Endothelial cell of umbilical vein (primary cell): ENCODE data around the gene ZNF474. TPM values are rescaled to one million over a fixed set of nuclear protein-coding genes. Genes with fewer than 3 reads are reported as not detected.

Experiments
- BruUV-seq: library from RNA; stranded (reverse); fragments of 400-500 nt; replicated peaks from 2 replicates; lab custom pipeline; 2021; lab: Mats Ljungman, UMichigan
- CTCF ChIA-PET: fragments of 300-600, 350-600 bp; sonication (Branson Sonifier 250); formaldehyde crosslinking; loops from one replicate; lab custom pipeline; 2021; ENCODE audit warnings: antibody characterized with exemption, inconsistent platforms; lab: Charles Lee
- POLR2A ChIA-PET: fragments of 300-600, 350-600 bp; sonication (Branson Sonifier 250); formaldehyde crosslinking; loops from one replicate; lab custom pipeline; 2021; ENCODE audit warnings: antibody characterized with exemption, inconsistent platforms; lab: Charles Lee
- DNase-seq: peaks from one replicate; pipeline ENCODE4 v3.0.0-alpha.2; 2011; ENCODE audit warnings: low read depth, low spot score
- FAIRE-seq: peaks from 2 replicates; lab custom pipeline; 2011; peaks lifted over from hg19 to GRCh38; lab: Jason Lieb, UNC
- H2AFZ ChIP-seq: 2 replicates; pipeline ENCODE4 v1.6.0; 2012; ENCODE audit warnings: low read depth, low read length, control low read depth, inconsistent platforms
- H3K27ac ChIP-seq: 2 replicates; pipeline ENCODE4 v1.5.1; 2011; ENCODE audit warnings: low read depth, mild to moderate bottlenecking, control low read depth, low read length, moderate library complexity; ENCODE audit not compliant: insufficient read depth
- H3K27me3 ChIP-seq, 2 experiments: 2 replicates each; pipeline versions ENCODE4 v1.6.0 to v1.6.1; 2011; ENCODE audit warnings: low read length in 2 of 2, mixed read lengths in 1 of 2; ENCODE audit not compliant: control insufficient read depth in 2 of 2, insufficient read depth in 2 of 2
- H3K36me3 ChIP-seq, 2 experiments: 2 replicates in 1 of 2; 3 replicates in 1 of 2; pipeline ENCODE4 v1.5.1; 2011; ENCODE audit warnings: low read length in 2 of 2, mild to moderate bottlenecking in 1 of 2, moderate library complexity in 1 of 2; ENCODE audit not compliant: control insufficient read depth in 2 of 2, insufficient read depth in 2 of 2; ENCODE audit errors: extremely low read depth in 1 of 2
- H3K4me1 ChIP-seq: 3 replicates; pipeline ENCODE4 v1.5.1; 2011; ENCODE audit warnings: mild to moderate bottlenecking, low read length; ENCODE audit not compliant: control insufficient read depth, insufficient read depth; ENCODE audit errors: extremely low read depth
- H3K4me2 ChIP-seq: 2 replicates; pipeline ENCODE4 v1.6.1; 2011; ENCODE audit warnings: low read length, control low read depth, mixed read lengths; ENCODE audit not compliant: insufficient read depth
- H3K4me3 ChIP-seq, 3 experiments: fragments of 200-600 bp in 1 of 3; sonication (generic), shearing (Covaris generic) in 1 of 3; replicated peaks in 1 of 3; 2 replicates each; pipeline ENCODE4 v1.5.1; 2011 to 2016; ENCODE audit warnings: control low read depth in 3 of 3, low read length in 3 of 3, mild to moderate bottlenecking in 2 of 3, inconsistent platforms in 1 of 3, low read depth in 1 of 3, moderate library complexity in 1 of 3; ENCODE audit not compliant: insufficient read depth in 1 of 3
- H3K79me2 ChIP-seq: 2 replicates; pipeline ENCODE4 v1.6.0; 2012; ENCODE audit warnings: low read length, inconsistent platforms; ENCODE audit not compliant: control insufficient read depth, insufficient read depth
- H3K9ac ChIP-seq: replicated peaks from 2 replicates; pipeline ENCODE3; 2011; ENCODE audit warnings: low read length, control low read depth; ENCODE audit not compliant: insufficient read depth; ENCODE audit errors: extremely low read depth
- H3K9me1 ChIP-seq: replicated peaks from 3 replicates; pipeline ENCODE4 v1.6.0; 2011; ENCODE audit warnings: mild to moderate bottlenecking, low read length; ENCODE audit not compliant: control insufficient read depth, insufficient read depth; ENCODE audit errors: extremely low read depth
- H3K9me3 ChIP-seq: replicated peaks from 2 replicates; pipeline ENCODE4 v1.5.1; 2012; ENCODE audit warnings: low read length, inconsistent platforms; ENCODE audit not compliant: control insufficient read depth, insufficient read depth
- H4K20me1 ChIP-seq: replicated peaks from 2 replicates; pipeline ENCODE3; 2011; ENCODE audit warnings: mild to moderate bottlenecking, low read length; ENCODE audit not compliant: control insufficient read depth, insufficient read depth; ENCODE audit errors: extremely low read depth
- CTCF ChIP-seq, 2 donors: IDR thresholded peaks; 1 replicate in 1 of 2; 2 replicates in 1 of 2; pipeline ENCODE4 v1.5.1; 2011; ENCODE audit warnings: low read length in 2 of 2, mild to moderate bottlenecking in 2 of 2, moderate library complexity in 2 of 2, control low read depth in 1 of 2, inconsistent platforms in 1 of 2, low read depth in 1 of 2; ENCODE audit not compliant: insufficient read depth in 1 of 2; ENCODE audit errors: extremely low read depth in 1 of 2
- EZH2 ChIP-seq: IDR thresholded peaks from 2 replicates; pipeline ENCODE4 v1.6.1; 2012; ENCODE audit warnings: borderline replicate concordance, low read depth, mild to moderate bottlenecking, moderate library complexity, low read length, inconsistent platforms; ENCODE audit not compliant: severe bottlenecking
- FOS ChIP-seq: IDR thresholded peaks from 2 replicates; pipeline ENCODE4 v1.6.1; 2011; ENCODE audit warnings: mild to moderate bottlenecking, low read length, moderate library complexity, borderline replicate concordance; ENCODE audit not compliant: insufficient read depth
- GATA2 ChIP-seq: IDR thresholded peaks from 2 replicates; pipeline ENCODE4 v1.7.0; 2011; ENCODE audit warnings: low read depth, mild to moderate bottlenecking, moderate library complexity, mixed read lengths, low read length; ENCODE audit not compliant: insufficient read length, insufficient read depth
- JUN ChIP-seq: IDR thresholded peaks from 2 replicates; pipeline ENCODE4 v1.6.1; 2011; ENCODE audit warnings: borderline replicate concordance, low read depth; ENCODE audit not compliant: insufficient read length, insufficient read depth
- MAX ChIP-seq: IDR thresholded peaks from 2 replicates; pipeline ENCODE4 v1.6.1; 2011; ENCODE audit not compliant: insufficient read depth, insufficient read length
- MYC ChIP-seq: IDR thresholded peaks from one replicate; pipeline ENCODE4 v1.6.1; 2011; ENCODE audit warnings: mild to moderate bottlenecking, low read depth, low read length
- POLR2A ChIP-seq: IDR thresholded peaks from 2 replicates; pipeline ENCODE4 v1.6.1; 2012; ENCODE audit warnings: low read depth, mild to moderate bottlenecking, control low read depth, low read length
- POLR2AphosphoS5 ChIP-seq: IDR thresholded peaks from 2 replicates; pipeline ENCODE4 v1.6.1; 2012; ENCODE audit warnings: low read depth, mild to moderate bottlenecking, control low read depth, low read length, moderate library complexity; ENCODE audit not compliant: insufficient read depth
- dilution Hi-C: fragments of 300-500 bp; cut with MboI; formaldehyde crosslinking; loops from one replicate; pipeline ENCODE4 v1.15.0; 2019; ENCODE audit warnings: low sequenced_read_pairs; ENCODE audit not compliant: extremely low pct_ligation_motif_present
- intact Hi-C: fragments of 100-400 bp; cut with micrococcal nuclease; formaldehyde crosslinking; loops from one replicate; pipeline ENCODE4 v1.10.0; 2022
- polyA plus RNA-seq, 4 experiments: library from polyadenylated mRNA; depleted of rRNA in 3 of 4; stranded (reverse) in 3 of 4; unstranded in 1 of 4; fragments of >200 nt; gene quantifications; 2 replicates each; pipeline versions ENCODE4 v1.2.1 to v1.2.3, GENCODE V29; 2011 to 2012; ENCODE audit warnings: missing spikeins in 1 of 4
- total RNA-seq: library from RNA; stranded (reverse); gene quantifications from 2 replicates; pipeline ENCODE4 v1.2.3, GENCODE V29; 2021

ZNF474 gene
- total and polyA plus RNA-seq, 2 donors (not counting 3 experiments of a cell fraction or from before 2014, with no cell fraction given), result 0.03 TPM; not detected in 1

- Histone ChIP-seq H3K27me3 (no peaks in the 10 kb centered on the region), H3K79me2 (no peaks in the 10 kb centered on the region), H3K9me1 (no peaks in the 10 kb centered on the region), H3K4me2 (peak overlapping the region; percentile 88), H3K4me1 (peaks cover 36% of the 10 kb centered on the region), H3K9me3 (no peaks in the 10 kb centered on the region), H4K20me1 (no peaks in the 10 kb centered on the region), H2AFZ (no peak overlapping the region), H3K36me3 (no peaks in the 10 kb centered on the region), H3K9ac (no peak overlapping the region), H3K4me3 (no peak overlapping the region), H3K27ac (peak overlapping the region; percentile 84)
- DNase-seq (no peak), FAIRE-seq (no peak)
- POLR2A ChIA-PET, result no interaction called here
- TF ChIP-seq FOS, result no peak
- no peak for TF ChIP-seq GATA2
- TF ChIP-seq CTCF (IDR thresholded peaks at IDR 0.05; ENCODE audit: extremely low read depth in 1 of 2, insufficient read depth in 1 of 2, low read depth in 1 of 2, low read length in 2 of 2), result no peak
- TF ChIP-seq MAX, result no peak
- TF ChIP-seq EZH2, result no peak
- no peak for TF ChIP-seq JUN
- TF ChIP-seq POLR2A, result no peak
- TF ChIP-seq MYC, result no peak
- no peak for TF ChIP-seq POLR2AphosphoS5
- intact Hi-C loops (loop anchor here (10.0 kb wide), 1 partner anchor 665 kb away; the partner anchor contains the start of gene SNX24), dilution Hi-C loops (loop anchor here (25.0 kb wide), 1 partner anchor 93 kb away; the partner anchor contains the start of gene LOX)
- no TSS peak for BruUV-seq
- CTCF ChIA-PET, result interaction anchor here (0.9 to 3.4 kb wide), 2 partner anchors 15 to 24 kb away, joined by 4 to 16 read pairs; no protein-coding TSS in a partner anchor
Observed at GRCh38 chr5:122180146-122180712, 50.9 kb downstream of the ZNF474 start.
